ENCODE results near the gene YWHAQ. TPM values are rescaled to one million over a fixed set of nuclear protein-coding genes. Genes with fewer than 3 reads are reported as not detected.
"Not testable (repeated sequence)": the region's sequence is repeated elsewhere in the genome, so short reads cannot be mapped to it uniquely, and the experiment has no call there.

YWHAQ gene
- total RNA-seq, 8 experiments from 2014 or later = 308 to 428 (median 331) TPM

- ATAC-seq (replicated peaks in 6 of 8) = no peak
- WGBS, 10 experiments = 17 to 100% (median 89%) methylated on average over 1 of the region's 1 CpG; no CpG with 5 or more reads in 5 of the 10 experiments
- H3K27ac ChIP-seq = no peak overlapping the region
- H3K4me1 ChIP-seq (replicated peaks in 1 of 2) = peaks cover 5 to 11% of the 10 kb centered on the region in 2 donors
- H3K4me3 ChIP-seq = no peak overlapping the region
- in situ Hi-C loops (cut with MboI; ENCODE audit: low pct_unique_long_range_greater_than_20kb in 2 of 9, low sequenced_read_pairs in 9 of 9, unreplicated experiment in 9 of 9) = no loop called here
These were observed 13.0 kb downstream of the YWHAQ start for GRCh38 chr2:9617749-9618148.

DNA sequence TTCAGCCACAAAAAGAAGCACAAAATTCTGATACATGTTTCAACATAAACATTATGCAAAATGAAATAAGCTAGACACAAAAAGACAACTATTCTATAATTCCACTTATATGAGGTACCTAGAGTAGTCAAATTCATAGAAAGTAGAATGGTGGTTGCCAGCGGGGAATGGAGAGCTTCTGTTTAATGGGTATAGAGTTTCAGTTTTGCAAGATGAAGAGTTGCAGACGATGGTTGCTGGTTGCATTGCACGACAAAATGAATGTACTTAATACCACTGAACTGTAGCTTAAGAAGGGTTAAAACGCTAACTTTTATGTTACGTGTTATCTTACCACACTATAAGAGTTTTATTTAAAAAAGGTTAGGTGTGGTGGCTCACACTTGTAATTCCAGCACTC, 13.5 kb downstream of the YWHAQ start:
- H3K4me1 ChIP-seq (replicated peaks in 1 of 2) = peaks cover 5 to 13% of the 10 kb centered on the region in 2 donors
- 78 to 100% (median 95%) methylated on average over 1 to 5 of the region's 5 CpGs for WGBS, 10 experiments
- no peak for ATAC-seq (replicated peaks in 6 of 8)
- in situ Hi-C loops (cut with MboI; ENCODE audit: low pct_unique_long_range_greater_than_20kb in 2 of 9, low sequenced_read_pairs in 9 of 9, unreplicated experiment in 9 of 9) = no loop called here
- no peak overlapping the region for H3K27ac ChIP-seq
- H3K4me3 ChIP-seq = no peak overlapping the region

DNA sequence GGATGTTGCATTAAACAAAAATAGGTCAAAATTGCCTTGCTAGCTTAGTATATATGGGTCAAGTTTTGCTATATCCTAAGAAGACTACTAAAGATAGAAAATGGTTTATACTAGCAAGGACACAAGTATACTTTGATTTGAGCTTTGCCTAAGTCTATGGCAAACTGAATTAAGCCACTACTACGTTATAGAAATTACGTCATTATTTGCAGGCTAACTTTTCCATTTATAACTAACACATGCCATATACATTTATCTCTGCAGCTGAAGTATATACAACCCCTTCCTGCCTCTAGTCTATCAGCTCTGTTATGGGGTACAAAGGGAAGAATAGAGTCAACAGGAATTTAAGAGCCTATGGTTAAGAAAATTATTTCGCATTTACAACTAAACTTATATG, 16.2 kb downstream of the YWHAQ start:
- 61 to 100% (median 83%) methylated on average over 1 to 3 of the region's 3 CpGs; no CpG with 5 or more reads in 1 of the 10 experiments for WGBS, 10 experiments
- in situ Hi-C loops (cut with MboI; ENCODE audit: low pct_unique_long_range_greater_than_20kb in 2 of 9, low sequenced_read_pairs in 9 of 9, unreplicated experiment in 9 of 9) = no loop called here
- no peak overlapping the region for H3K4me3 ChIP-seq
- no peak overlapping the region for H3K27ac ChIP-seq
- ATAC-seq (replicated peaks in 6 of 8) = no peak
- H3K4me1 ChIP-seq (replicated peaks in 1 of 2) = peaks cover 0 to 9% of the 10 kb centered on the region in 2 donors

DNA sequence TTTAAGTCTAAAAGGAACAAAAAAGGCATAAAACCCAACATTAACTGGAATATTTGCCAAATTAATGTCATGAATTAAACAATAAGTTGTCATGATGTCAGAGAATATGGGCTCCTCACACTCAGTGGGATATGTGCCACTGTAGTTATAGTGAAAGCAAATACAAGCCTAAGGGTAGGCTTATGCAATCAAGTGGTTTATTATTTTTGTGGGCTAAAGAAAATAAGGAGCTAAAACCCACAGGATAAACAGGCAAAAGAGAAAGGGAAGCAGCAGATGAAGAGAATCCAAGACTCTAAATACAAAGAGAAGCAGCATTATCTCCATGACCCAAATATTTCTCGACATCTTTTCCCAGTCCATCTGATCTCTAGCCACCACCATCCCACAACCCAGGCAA, 17.5 kb downstream of the YWHAQ start:
- no peak overlapping the region for H3K27ac ChIP-seq
- H3K4me3 ChIP-seq = no peak overlapping the region
- in situ Hi-C loops (cut with MboI; ENCODE audit: low pct_unique_long_range_greater_than_20kb in 2 of 9, low sequenced_read_pairs in 9 of 9, unreplicated experiment in 9 of 9) = no loop called here
- 60 to 100% (median 90%) methylated on average over 1 of the region's 1 CpG; no CpG with 5 or more reads in 3 of the 10 experiments for WGBS, 10 experiments
- peak in 3 of 8 experiments; percentile 22 to 57 (median 40) for ATAC-seq (replicated peaks in 6 of 8)
- H3K4me1 ChIP-seq (replicated peaks in 1 of 2) = peaks cover 0 to 13% of the 10 kb centered on the region in 2 donors

GRCh38 chr2:9611549-9611912, 19.3 kb downstream of the YWHAQ start:
- ATAC-seq (replicated peaks in 6 of 8); in situ Hi-C loops (cut with MboI; ENCODE audit: low pct_unique_long_range_greater_than_20kb in 2 of 9, low sequenced_read_pairs in 9 of 9, unreplicated experiment in 9 of 9); H3K4me3 ChIP-seq; H3K27ac ChIP-seq: not testable (repeated sequence)
- peaks cover 0 to 13% of the 10 kb centered on the region in 2 donors for H3K4me1 ChIP-seq (replicated peaks in 1 of 2)
- WGBS, 10 experiments = 85 to 100% (median 95%) methylated on average over 1 to 8 of the region's 8 CpGs; no CpG with 5 or more reads in 1 of the 10 experiments

DNA sequence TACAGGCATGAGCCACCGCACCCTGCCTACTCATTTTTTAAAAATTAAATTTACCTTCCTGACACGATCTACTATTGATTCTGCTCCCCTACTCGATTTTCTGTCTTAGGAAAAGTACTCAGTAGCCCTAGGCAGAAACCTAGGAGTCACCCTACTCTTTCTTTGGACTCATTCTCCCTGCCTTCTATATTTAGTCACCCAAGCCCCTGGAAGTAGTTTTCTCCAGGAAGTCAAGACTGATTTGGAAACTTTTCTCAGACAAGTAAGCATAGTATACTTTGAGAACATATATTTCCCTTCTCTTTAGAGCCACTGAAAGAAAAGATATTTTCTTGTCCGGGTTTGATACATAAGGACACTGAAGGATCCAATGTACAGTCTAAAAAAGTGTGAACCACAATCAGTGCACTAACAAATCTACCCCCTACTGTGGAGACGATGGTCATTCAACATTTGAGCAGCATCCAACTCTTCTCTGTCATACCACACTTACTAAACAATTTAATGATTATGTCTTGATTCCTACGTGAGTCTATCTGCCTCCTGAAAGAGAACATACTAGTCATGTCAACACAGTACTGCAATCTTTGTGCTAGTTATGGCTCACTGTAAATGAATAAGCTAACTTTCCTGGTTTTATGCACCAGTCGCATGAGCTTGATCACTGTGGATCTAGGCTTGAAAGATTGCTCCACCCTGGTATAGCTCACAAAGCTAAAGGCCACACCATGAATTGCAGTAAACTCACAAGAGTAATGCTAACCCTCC, 19.8 kb downstream of the YWHAQ start:
- H3K27ac ChIP-seq = no peak overlapping the region
- no peak overlapping the region for H3K4me3 ChIP-seq
- 50 to 97% (median 88%) methylated on average over 1 to 7 of the region's 7 CpGs; no CpG with 5 or more reads in 1 of the 10 experiments for WGBS, 10 experiments
- in situ Hi-C loops (cut with MboI; ENCODE audit: low pct_unique_long_range_greater_than_20kb in 2 of 9, low sequenced_read_pairs in 9 of 9, unreplicated experiment in 9 of 9) = no loop called here
- peaks cover 0 to 13% of the 10 kb centered on the region in 2 donors for H3K4me1 ChIP-seq (replicated peaks in 1 of 2)
- ATAC-seq (replicated peaks in 6 of 8) = peak in 2 of 8 experiments; percentile 9 to 40

GRCh38 chr2:9608491-9608890, 22.3 kb downstream of the YWHAQ start:
- H3K4me3 ChIP-seq; ATAC-seq (replicated peaks in 6 of 8); H3K27ac ChIP-seq; in situ Hi-C loops (cut with MboI; ENCODE audit: low pct_unique_long_range_greater_than_20kb in 2 of 9, low sequenced_read_pairs in 9 of 9, unreplicated experiment in 9 of 9); H3K4me1 ChIP-seq (replicated peaks in 1 of 2): not testable (repeated sequence)
- WGBS, 10 experiments = 0 to 97% (median 81%) methylated on average over 1 to 8 of the region's 10 CpGs

- 80 to 100% (median 100%) methylated on average over 1 to 2 of the region's 3 CpGs; no CpG with 5 or more reads in 4 of the 10 experiments for WGBS, 10 experiments
- Histone ChIP-seq H3K27ac (no peak overlapping the region), H3K4me1 (replicated peaks in 1 of 2) (no peaks in the 10 kb centered on the region), H3K4me3 (no peak overlapping the region)
- no peak for ATAC-seq (replicated peaks in 6 of 8)
- in situ Hi-C loops (cut with MboI; ENCODE audit: low pct_unique_long_range_greater_than_20kb in 2 of 9, low sequenced_read_pairs in 9 of 9, unreplicated experiment in 9 of 9) = no loop called here
These were observed 28.4 kb downstream of the YWHAQ start for GRCh38 chr2:9602412-9602811.

GRCh38 chr2:9601397-9601796, 29.4 kb downstream of the YWHAQ start:
- ATAC-seq (replicated peaks in 6 of 8) = no peak
- WGBS, 10 experiments = 67 to 100% (median 91%) methylated on average over 1 to 5 of the region's 5 CpGs
- Histone ChIP-seq H3K27ac (no peak overlapping the region), H3K4me1 (replicated peaks in 1 of 2) (no peaks in the 10 kb centered on the region), H3K4me3 (no peak overlapping the region)
- in situ Hi-C loops (cut with MboI; ENCODE audit: low pct_unique_long_range_greater_than_20kb in 2 of 9, low sequenced_read_pairs in 9 of 9, unreplicated experiment in 9 of 9) = no loop called here

- no peak overlapping the region for H3K27ac ChIP-seq
- in situ Hi-C loops (cut with MboI; ENCODE audit: low pct_unique_long_range_greater_than_20kb in 2 of 9, low sequenced_read_pairs in 9 of 9, unreplicated experiment in 9 of 9) = no loop called here
- no peak overlapping the region for H3K4me3 ChIP-seq
- 57 to 100% (median 76%) methylated on average over 1 of the region's 1 CpG; no CpG with 5 or more reads in 2 of the 10 experiments for WGBS, 10 experiments
- no peaks in the 10 kb centered on the region for H3K4me1 ChIP-seq (replicated peaks in 1 of 2)
- ATAC-seq (replicated peaks in 6 of 8) = peak in 5 of 8 experiments; percentile 23 to 46 (median 40)
These were observed 31.4 kb downstream of the YWHAQ start for GRCh38 chr2:9599430-9599829.

DNA sequence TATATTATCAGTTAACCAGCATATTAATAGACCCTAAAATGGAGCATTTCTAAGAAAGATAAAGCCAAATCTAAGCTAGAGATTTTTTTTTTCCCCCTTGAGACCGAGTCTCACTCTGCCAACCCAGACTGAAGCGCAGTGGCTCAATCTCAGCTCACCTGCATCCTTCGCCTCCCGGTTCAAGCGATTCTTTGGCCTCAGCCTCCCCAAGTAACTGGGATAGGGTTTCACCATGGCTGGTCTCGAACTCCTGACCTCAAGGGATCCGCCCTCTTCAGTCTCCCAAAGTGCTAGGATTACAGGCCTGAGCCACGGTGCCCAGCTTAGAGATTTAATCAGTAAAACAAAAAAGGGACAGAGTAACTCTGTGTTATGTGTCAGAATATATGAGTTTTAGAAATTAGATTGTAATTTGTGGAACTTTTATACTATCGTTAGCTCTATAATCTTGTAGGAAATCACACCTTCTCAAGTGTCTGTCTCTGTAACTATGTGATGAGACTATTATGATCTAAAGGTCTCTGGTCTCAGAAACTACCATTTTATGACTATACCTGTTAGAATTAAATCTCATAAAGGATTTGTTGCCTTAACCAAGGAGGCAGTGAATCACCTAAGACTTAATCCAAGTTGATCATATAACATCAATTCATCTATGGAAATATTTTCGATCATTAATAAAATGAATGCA, 34.0 kb downstream of the YWHAQ start:
- no peak overlapping the region for H3K4me3 ChIP-seq
- no peaks in the 10 kb centered on the region for H3K4me1 ChIP-seq (replicated peaks in 1 of 2)
- no peak for ATAC-seq (replicated peaks in 6 of 8)
- WGBS, 10 experiments = 88 to 98% (median 94%) methylated on average over 3 to 10 of the region's 10 CpGs; no CpG with 5 or more reads in 1 of the 10 experiments
- in situ Hi-C loops (cut with MboI; ENCODE audit: low pct_unique_long_range_greater_than_20kb in 2 of 9, low sequenced_read_pairs in 9 of 9, unreplicated experiment in 9 of 9) = no loop called here
- H3K27ac ChIP-seq = no peak overlapping the region

DNA sequence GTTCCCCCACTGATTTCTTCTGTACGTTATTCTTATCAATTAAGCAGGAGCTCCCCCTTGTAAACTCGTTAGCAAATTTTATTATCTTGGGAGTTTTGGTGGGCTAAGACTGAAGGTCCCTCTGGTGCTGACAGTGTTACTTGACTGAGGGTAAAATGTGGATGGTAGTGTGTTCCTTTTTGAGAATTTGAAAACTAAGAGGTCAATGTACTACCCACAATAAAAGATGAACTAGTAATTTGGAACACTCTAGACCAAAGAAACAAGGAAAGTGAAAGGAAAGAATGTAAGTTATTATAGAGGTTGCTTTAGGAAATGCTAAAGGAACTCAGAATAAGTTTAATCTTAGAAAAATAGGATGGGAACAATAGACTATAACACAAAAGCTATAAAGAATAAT, 35.1 kb downstream of the YWHAQ start:
- in situ Hi-C loops (cut with MboI; ENCODE audit: low pct_unique_long_range_greater_than_20kb in 2 of 9, low sequenced_read_pairs in 9 of 9, unreplicated experiment in 9 of 9) = no loop called here
- Histone ChIP-seq H3K4me1 (replicated peaks in 1 of 2) (no peaks in the 10 kb centered on the region), H3K4me3 (no peak overlapping the region), H3K27ac (no peak overlapping the region)
- WGBS, 10 experiments = 50 to 100% (median 83%) methylated on average over 1 to 2 of the region's 2 CpGs; no CpG with 5 or more reads in 3 of the 10 experiments
- no peak for ATAC-seq (replicated peaks in 6 of 8)

DNA sequence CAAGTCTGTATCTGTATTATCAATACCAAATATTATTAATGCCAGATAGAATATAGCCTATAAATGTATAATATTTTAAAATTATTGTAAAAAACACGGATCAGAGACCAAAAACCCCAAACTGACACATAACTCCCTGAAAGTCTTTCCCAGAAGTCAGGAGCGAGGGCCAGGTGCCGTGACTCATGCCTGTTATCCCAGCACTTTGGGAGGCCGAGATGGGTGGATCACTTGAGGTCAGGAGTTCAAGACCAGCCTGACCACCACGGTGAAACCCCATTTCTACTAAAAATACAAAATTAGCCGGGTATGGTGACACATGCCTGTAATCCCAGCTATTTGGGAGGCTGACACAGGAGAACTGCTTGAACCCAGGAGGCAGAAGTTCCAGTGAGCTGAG, 35.5 kb downstream of the YWHAQ start:
- H3K27ac ChIP-seq; H3K4me1 ChIP-seq (replicated peaks in 1 of 2); in situ Hi-C loops (cut with MboI; ENCODE audit: low pct_unique_long_range_greater_than_20kb in 2 of 9, low sequenced_read_pairs in 9 of 9, unreplicated experiment in 9 of 9); H3K4me3 ChIP-seq: not testable (repeated sequence)
- 0 to 100% (median 83%) methylated on average over 1 to 6 of the region's 6 CpGs; no CpG with 5 or more reads in 3 of the 10 experiments for WGBS, 10 experiments
- ATAC-seq (replicated peaks in 6 of 8) = peak in 2 of 8 experiments; percentile 12

Data from motor neuron (in vitro differentiated cells).